Right forelimb (tissue), 1 donor: ENCODE measurements around the gene B9D2.
"Not testable (repeated sequence)": the region's sequence is repeated elsewhere in the genome, so short reads cannot be mapped to it uniquely, and the experiment has no call there.

Source experiments
- DNase-seq: peaks from one replicate; pipeline ENCODE4 v3.0.0-alpha.2; 2018

Gene B9D2

DNA sequence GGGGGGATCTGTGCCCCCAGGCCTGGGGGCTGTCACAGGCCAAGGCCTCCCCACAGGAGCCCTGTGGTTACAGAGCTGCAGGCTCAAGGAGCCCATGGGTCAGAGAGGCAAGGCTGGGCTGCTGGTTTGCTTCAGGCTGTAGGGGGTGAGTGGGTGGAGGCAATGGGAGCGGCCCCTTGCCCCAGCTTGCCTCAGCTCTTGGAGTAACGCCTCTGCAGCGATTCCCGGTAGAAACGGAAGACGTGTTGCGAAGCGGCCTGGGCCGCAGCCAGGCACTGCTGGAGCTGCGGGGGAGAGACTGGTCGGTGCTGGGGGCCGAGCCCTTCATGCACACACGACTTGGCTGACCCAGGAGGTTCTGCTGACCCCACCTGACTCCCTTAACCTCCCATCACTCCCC, 22.5 kb upstream of the B9D2 start:
- DNase-seq: no peak

- no peak for DNase-seq
These were observed 20.4 kb upstream of the B9D2 start for GRCh38 chr19:41384351-41384750.

GRCh38 chr19:41381536-41381935, 17.6 kb upstream of the B9D2 start:
- not testable (repeated sequence) for DNase-seq

DNA sequence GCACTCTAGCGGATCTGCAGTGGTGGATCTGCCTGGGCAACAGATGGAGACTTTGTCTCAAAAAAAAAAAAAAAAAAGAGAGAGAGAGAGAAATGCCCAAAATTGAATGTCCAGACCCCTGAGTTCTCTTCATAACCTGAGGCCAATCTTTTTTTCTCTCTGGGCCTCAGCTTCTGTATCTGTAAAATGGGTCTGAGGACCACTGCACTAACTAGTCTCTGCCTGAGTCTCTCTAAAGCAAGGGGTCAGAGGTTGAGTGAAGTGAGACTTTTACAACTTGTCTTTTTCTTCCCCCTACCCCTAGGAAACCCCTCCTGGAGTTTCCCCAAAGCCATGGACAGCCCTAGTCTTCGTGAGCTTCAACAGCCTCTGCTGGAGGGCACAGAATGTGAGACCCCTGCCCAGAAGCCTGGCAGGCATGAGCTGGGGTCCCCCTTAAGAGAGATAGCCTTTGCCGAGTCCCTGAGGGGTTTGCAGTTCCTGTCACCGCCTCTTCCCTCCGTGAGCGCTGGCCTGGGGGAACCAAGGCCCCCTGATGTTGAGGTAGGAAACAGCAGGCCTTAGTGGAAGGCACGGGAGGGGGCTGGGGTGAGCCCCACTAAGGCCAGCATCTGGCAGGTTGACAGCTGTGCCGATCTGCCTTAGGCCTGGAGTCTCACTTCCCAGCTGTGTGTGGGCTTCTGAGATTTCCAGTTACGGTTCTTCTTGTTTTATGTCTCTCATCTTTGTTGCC, 14.2 kb upstream of the B9D2 start:
- no peak for DNase-seq

GRCh38 chr19:41376998-41377365, 13.0 kb upstream of the B9D2 start:
- DNase-seq: no peak

- DNase-seq: no peak
These were observed 12.5 kb upstream of the B9D2 start, which contains the start of gene TMEM91 for GRCh38 chr19:41376241-41376997. TSS of gene TMEM91 (plus strand) at chr19:41376533. CDS start at chr19:41378310, 1,777 bp downstream.

DNA sequence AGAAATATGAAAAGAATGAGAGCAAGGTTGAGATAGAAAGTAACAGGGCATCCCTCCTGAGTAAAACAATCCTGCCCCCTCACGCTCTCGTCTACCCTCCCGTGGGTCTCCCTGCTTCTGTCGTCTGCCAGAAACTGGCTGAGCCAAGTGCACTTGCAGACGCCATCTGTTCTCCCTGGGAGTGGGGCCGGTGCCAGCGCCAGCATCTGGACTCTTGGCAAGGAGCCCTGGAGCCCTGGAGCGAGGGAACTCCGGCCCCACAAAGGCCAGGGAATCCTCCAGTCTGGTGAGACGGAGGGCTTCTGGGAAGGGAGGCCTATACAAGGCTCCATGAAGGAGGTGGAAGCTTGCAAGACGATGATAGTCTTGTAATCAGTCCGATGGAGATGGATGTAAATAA, 10.0 kb upstream of the B9D2 start:
- DNase-seq: peak; percentile 88

- no peak for DNase-seq
These were observed 8.6 kb upstream of the B9D2 start for GRCh38 chr19:41372501-41372900.

DNA sequence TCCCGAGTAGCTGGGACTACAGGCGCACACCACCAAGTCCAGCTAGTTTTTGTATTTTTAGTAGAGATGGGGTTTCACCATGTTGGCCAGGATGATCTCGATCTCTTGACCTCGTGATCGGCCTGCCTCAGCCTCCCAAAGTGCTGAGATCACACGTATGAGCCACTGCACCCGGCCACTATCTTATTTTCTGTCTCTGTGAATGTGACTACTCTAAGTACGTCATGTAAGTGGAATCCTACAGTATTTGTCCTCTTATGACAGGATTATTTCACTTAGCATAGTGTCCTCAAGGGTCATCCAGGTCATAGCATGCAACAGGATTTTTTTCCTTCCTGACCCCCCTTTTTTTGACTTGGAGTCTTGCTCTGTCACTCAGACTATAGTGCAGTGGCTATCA, 7.6 kb upstream of the B9D2 start:
- no peak for DNase-seq

- DNase-seq: not testable (repeated sequence)
These were observed 7.2 kb upstream of the B9D2 start for GRCh38 chr19:41371119-41371518.

- no peak for DNase-seq
These were observed 5.8 kb upstream of the B9D2 start for GRCh38 chr19:41369769-41370168.

DNA sequence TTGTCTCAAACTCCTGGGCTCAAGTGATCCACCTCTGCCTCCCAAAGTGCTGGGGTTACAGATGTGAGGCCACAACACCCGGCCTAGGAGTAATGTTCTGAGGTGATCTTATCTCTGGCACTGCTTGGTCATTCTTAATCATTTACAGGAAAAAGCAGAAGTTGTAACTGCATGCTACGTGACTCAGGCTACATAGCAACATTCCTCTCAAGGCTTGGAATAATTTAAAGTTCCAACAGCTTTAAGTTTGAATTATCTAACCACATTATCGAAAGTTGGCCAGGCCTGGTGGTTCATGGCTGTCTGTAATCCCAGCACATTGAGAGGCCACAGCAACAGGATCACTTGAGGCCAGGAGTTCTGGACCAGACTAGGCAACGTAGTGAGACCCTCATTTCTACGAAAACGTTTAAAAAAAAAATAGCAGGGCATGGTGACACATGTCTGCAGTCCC, 3.9 kb upstream of the B9D2 start:
- DNase-seq: no peak

- no peak for DNase-seq
These were observed 2.1 kb upstream of the B9D2 start for GRCh38 chr19:41366089-41366488.

DNA sequence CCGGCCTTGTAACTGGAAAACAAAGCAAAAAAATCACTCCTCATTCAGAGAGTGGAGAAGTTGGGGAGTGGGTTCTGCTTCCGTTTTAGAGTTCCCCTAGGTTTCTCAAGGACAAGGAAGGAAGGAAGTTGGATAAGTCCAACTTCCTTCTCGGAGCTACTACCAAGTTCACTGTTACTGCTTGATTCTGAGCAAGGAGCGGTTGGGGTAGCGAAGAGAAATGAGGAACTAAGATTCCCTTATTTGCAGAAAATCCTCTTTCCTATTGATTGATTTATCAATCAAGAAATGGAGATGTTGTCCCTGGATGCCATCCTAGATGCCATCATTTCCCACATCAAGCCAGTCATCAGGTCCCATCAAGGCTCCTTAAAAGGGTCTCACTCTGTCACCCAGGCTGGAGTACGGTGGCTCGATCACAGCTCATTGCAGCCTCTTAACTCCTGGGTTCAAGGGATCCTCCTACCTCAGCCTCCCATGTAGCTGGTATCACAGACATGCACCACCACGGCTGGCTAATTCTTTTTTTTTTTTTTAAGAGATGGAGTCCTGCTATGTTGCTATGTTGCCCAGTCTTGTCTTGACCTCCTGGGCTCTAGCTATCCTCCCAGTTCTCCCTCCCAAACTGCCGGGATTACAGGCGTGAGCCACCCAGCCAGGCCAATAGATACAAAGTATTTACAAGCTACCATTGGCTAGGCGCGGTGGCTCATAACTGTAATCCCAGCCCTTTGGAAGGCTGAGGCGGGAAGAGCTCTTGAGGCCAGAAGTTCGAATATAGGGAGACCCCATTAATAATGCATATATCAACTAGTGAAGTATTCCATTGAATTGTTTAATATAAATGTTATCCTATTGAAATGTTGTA, 809 bp upstream of the B9D2 start:
- DNase-seq: no peak

GRCh38 chr19:41363371-41363752, 587 bp downstream of the B9D2 start:
- no peak for DNase-seq

- DNase-seq: no peak
These were observed 1.7 kb downstream of the B9D2 start for GRCh38 chr19:41362143-41362847.

- no peak for DNase-seq
These were observed 4.2 kb downstream of the B9D2 start for GRCh38 chr19:41359741-41360140.

DNA sequence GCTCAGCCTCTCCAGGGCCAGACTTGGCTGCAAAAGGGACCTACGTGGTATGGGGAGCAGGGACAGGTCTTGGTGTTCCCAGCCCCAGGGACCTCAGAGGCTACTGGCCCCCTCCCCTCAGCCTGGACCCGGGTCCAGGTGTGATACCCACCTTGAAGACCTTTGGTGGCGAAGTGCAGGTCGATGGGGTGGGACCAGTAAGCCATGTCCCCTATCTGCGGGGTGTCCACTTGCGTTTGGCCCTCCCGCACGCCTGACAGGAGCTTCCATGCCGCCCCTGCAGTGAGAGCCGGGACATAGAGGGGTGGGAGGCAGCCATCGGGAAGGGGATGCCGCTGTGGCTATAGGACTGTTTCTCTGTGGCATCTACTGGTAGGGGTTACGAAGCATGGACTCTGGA, 6.2 kb downstream of the B9D2 start:
- no peak for DNase-seq

GRCh38 chr19:41356984-41357739, 6.8 kb downstream of the B9D2 start:
- DNase-seq: no peak

DNA sequence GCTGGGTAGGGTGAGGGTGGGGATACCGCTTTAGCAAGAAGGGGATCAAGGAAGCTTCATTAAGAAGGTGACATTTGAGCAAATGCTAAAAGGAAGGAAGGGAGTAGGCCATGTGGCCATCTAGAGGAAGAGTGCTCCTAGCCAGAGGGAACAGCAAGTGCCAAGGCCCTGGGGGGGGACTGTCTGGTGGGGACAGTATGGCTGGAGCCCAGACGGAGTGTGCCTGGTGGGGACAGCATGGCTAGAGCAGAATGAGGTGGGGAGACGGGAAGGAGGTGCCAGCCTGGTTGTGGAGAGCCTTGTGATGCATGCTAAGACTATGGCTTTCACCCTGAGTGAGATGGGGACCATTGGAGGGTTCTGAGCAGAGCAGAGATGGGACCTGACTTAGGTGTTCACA, 8.1 kb downstream of the B9D2 start:
- DNase-seq: no peak

- no peak for DNase-seq
These were observed 8.9 kb downstream of the B9D2 start for GRCh38 chr19:41355035-41355434.

DNA sequence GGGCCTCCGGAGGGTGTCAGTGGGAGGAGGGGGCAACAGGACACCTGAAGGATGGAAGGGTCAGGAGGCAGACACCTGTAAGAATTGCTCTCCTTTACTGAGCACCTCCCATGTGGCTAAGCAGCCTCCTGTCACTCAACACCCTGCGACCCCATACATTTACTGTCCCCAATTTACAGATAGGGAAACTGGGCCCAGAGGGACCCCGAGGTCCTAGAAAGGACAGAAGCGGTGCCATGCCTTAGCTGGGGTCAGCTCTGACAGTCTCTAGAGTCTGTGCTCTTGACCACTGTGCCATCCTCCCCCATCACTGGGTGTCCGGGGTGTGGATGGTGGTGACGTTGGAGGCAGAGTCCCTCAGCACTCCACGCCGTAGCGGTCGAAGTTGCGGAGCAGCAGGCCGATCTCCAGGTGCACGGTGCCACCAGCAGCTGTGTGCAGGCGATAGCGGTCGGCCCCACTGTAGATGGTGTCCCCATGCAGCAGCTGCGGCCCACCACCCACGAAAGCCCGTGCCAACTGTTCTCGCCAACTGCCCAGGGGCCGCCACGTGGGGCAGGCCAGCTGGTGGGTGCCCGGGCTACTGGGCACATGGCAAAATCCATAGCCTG, 9.5 kb downstream of the B9D2 start:
- no peak for DNase-seq
